HG03108 (cell line): ENCODE results near the gene SH2D1B.

ENCODE experiments used
- ATAC-seq: cut with Tn5 transposase; IDR thresholded peaks from one replicate; pipeline ENCODE4 v1.9.1; 2021; ENCODE audit warnings: moderate library complexity; ENCODE audit not compliant: unreplicated experiment

Gene SH2D1B

GRCh38 chr1:162383091-162383490, 28.8 kb downstream of the SH2D1B start:
- ATAC-seq = no peak

- no peak for ATAC-seq
These were observed 29.8 kb downstream of the SH2D1B start for GRCh38 chr1:162381941-162382750.

- ATAC-seq = no peak
These were observed 30.6 kb downstream of the SH2D1B start, which contains the start of gene C1orf226 for GRCh38 chr1:162381383-162381782. Gene C1orf226 (plus strand): TSS chr1:162381728. CDS start chr1:162381902, 174 bp downstream.

GRCh38 chr1:162380061-162380846, 31.7 kb downstream of the SH2D1B start:
- ATAC-seq = no peak

GRCh38 chr1:162376691-162377090, 35.2 kb downstream of the SH2D1B start, which contains the start of gene SPATA46:
Gene SPATA46 (minus strand): TSS chr1:162376854. CDS start chr1:162376790, 64 bp downstream.
- no peak for ATAC-seq

- no peak for ATAC-seq
These were observed 36.5 kb downstream of the SH2D1B start for GRCh38 chr1:162375463-162375862.

GRCh38 chr1:162374406-162374805, 37.5 kb downstream of the SH2D1B start:
- ATAC-seq = no peak

GRCh38 chr1:162373541-162374260, 38.2 kb downstream of the SH2D1B start:
- ATAC-seq = no peak

- ATAC-seq = no peak
These were observed 38.9 kb downstream of the SH2D1B start for GRCh38 chr1:162373072-162373427.

GRCh38 chr1:162372159-162373071, 39.5 kb downstream of the SH2D1B start:
- ATAC-seq = no peak

GRCh38 chr1:162371611-162372010, 40.3 kb downstream of the SH2D1B start:
- ATAC-seq = no peak

GRCh38 chr1:162370721-162371120, 41.2 kb downstream of the SH2D1B start:
- no peak for ATAC-seq

GRCh38 chr1:162370161-162370560, 41.8 kb downstream of the SH2D1B start:
- ATAC-seq = no peak

GRCh38 chr1:162369571-162369970, 42.4 kb downstream of the SH2D1B start:
- no peak for ATAC-seq

GRCh38 chr1:162368451-162368850, 43.5 kb downstream of the SH2D1B start:
- ATAC-seq = no peak

GRCh38 chr1:162367772-162368171, 44.2 kb downstream of the SH2D1B start:
- no peak for ATAC-seq

GRCh38 chr1:162367073-162367472, 44.9 kb downstream of the SH2D1B start:
- no peak for ATAC-seq

- no peak for ATAC-seq
These were observed 45.3 kb downstream of the SH2D1B start for GRCh38 chr1:162366671-162367070.

GRCh38 chr1:162366149-162366548, 45.8 kb downstream of the SH2D1B start:
- ATAC-seq = no peak

GRCh38 chr1:162365284-162366020, 46.5 kb downstream of the SH2D1B start:
- ATAC-seq = no peak
